ENCODE data around the gene NHLRC1. TPM values are rescaled to one million over a fixed set of nuclear protein-coding genes. Genes with fewer than 3 reads are reported as not detected.
"Not testable (repeated sequence)": the region's sequence is repeated elsewhere in the genome, so short reads cannot be mapped to it uniquely, and the experiment has no call there.

Gene NHLRC1
- total RNA-seq, 4 donors from 2014 or later = 0.54 to 0.93 (median 0.67) TPM

DNA sequence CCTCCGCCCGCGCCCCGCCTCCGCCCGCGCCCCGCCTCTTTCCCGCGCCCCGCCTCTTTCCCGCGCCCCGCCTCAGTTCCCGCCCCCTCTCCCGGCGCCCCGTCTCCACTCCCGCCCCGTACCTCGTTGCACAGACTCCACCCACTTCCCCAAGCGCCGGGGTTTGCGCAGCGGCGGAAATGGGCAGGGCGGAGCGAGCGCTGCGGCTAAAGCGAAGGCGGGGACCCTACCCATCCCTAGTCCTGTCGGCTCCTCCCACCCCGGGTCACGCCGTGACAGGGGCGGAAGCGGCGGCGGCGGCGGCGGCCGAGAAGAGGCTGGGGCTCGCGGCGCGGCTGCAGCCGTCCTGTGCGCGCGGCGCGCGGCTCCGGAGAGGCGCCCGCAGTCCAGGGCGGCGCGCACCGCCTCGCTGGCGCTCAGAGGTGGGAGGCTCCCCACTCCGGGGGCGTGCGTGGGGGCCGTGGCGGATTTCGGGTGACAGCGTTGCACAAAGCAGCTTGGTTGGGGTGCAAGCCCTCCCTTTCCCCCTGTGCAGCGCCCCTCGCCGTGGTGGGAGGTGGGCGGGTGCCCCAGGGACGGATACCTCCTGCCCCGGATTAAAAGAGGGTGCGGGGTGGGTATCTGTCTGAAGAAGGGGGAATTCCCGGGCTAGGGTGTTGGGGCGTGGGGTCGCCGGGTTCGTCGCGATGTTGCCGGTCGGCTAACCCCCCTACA, 32.8 kb upstream of the NHLRC1 start, which contains the start of gene KDM1B:
Gene KDM1B (plus strand): TSS at position 273 of the 714 bp plus-strand sequence. CDS start 4,474 bp downstream, outside the sequence.
- WGBS, 2 donors (ENCODE audit: low coverage in 1 of 2) = 0% methylated on average over 4 of the region's 87 CpGs; no CpG with 5 or more reads in 1 of the 2 donors
- peaks cover 0 to 6% of the 10 kb centered on the region in 2 donors for H3K36me3 ChIP-seq
- no peaks in the 10 kb centered on the region for H3K27me3 ChIP-seq
- peak; percentile 98 for ATAC-seq
- no peaks in the 10 kb centered on the region for H3K9me3 ChIP-seq
- peak within 1 kb of the TSS; percentile 68 to 98 for H3K4me3 ChIP-seq
- H3K4me1 ChIP-seq = peaks cover 0 to 24% (median 4%) of the 10 kb centered on the region in 3 donors
- peak; percentile 33 for TF ChIP-seq POLR2AphosphoS5 (IDR thresholded peaks at IDR 0.05)
- TF ChIP-seq EP300 (IDR thresholded peaks at IDR 0.05) = no peak
- peak; percentile 77 to 87 for TF ChIP-seq POLR2A (IDR thresholded peaks at IDR 0.05)
- TF ChIP-seq, protein P1, sequence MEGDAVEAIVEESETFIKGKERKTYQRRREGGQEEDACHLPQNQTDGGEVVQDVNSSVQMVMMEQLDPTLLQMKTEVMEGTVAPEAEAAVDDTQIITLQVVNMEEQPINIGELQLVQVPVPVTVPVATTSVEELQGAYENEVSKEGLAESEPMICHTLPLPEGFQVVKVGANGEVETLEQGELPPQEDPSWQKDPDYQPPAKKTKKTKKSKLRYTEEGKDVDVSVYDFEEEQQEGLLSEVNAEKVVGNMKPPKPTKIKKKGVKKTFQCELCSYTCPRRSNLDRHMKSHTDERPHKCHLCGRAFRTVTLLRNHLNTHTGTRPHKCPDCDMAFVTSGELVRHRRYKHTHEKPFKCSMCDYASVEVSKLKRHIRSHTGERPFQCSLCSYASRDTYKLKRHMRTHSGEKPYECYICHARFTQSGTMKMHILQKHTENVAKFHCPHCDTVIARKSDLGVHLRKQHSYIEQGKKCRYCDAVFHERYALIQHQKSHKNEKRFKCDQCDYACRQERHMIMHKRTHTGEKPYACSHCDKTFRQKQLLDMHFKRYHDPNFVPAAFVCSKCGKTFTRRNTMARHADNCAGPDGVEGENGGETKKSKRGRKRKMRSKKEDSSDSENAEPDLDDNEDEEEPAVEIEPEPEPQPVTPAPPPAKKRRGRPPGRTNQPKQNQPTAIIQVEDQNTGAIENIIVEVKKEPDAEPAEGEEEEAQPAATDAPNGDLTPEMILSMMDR (IDR thresholded peaks at IDR 0.05) = peak in 1 of 4 experiments; percentile 14
- H3K27ac ChIP-seq = peak within 1 kb of the TSS; percentile 78 to 91 (median 90)

DNA sequence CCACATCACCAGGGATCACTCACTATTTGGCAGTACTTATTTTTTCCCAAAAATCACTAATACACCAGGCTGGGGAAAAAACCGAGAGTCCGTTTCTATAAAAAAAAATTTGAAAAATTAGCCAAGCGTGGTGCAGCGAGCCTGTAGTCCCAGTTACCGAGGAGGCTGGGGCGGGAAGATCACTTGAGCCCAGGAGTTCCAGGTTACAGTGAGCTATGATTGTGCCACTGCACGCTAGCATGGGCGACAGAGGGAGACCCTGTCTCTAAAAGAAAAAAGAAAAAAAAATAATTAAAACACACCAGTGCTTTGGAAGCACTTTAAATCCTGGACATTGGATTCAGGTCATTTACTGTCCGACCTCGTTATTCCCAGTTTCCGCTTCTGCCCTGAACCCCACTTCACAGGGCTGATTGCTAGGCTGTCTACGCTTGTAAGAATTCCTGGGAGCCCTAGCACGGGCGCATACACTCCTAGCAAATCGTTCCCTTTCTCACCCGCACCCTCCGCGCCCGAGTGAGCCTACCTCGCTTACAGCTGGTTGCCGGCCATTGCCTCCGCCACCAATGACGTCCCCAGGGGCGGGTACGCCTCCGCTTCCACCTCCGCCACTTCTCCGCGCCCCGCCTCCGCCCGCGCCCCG, 32.2 kb upstream of the NHLRC1 start, which contains the start of gene TPMT:
Gene TPMT (minus strand): TSS at position 571 of the 643 bp plus-strand sequence. CDS start 5,950 bp downstream, outside the sequence.
- no peaks in the 10 kb centered on the region for H3K36me3 ChIP-seq
- TF ChIP-seq, protein P1 (IDR thresholded peaks at IDR 0.05) = no peak
- no peak for TF ChIP-seq EP300 (IDR thresholded peaks at IDR 0.05)
- peak; percentile 43 to 68 for TF ChIP-seq POLR2A (IDR thresholded peaks at IDR 0.05)
- peak; percentile 78 for TF ChIP-seq POLR2AphosphoS5 (IDR thresholded peaks at IDR 0.05)
- 0 to 1% methylated on average over 16 to 28 of the region's 34 CpGs for WGBS, 2 donors (ENCODE audit: low coverage in 1 of 2)
- peaks cover 0 to 24% (median 4%) of the 10 kb centered on the region in 3 donors for H3K4me1 ChIP-seq
- peak within 1 kb of the TSS; percentile 68 to 98 for H3K4me3 ChIP-seq
- no peak for ATAC-seq
- no peaks in the 10 kb centered on the region for H3K27me3 ChIP-seq
- no peaks in the 10 kb centered on the region for H3K9me3 ChIP-seq
- peak within 1 kb of the TSS; percentile 78 to 91 (median 90) for H3K27ac ChIP-seq

DNA sequence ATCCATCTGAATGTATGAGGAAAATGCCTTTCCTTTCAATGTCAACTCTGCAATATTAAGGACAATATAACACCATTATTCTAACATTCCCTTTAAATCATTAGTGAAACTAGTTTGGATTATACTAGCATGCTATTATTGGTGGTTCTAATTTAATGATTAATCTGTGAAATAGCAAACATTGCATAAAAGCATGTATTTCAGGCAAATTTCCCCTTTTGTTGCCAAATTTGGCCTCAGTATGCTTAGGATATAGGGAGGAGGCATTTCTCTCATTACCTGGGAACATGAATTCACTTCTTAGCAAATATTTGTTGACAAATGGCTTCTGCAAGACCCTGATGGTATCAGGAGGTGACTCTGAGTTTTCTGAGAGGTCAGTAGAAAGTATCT, 30.8 kb upstream of the NHLRC1 start:
- ATAC-seq = no peak

DNA sequence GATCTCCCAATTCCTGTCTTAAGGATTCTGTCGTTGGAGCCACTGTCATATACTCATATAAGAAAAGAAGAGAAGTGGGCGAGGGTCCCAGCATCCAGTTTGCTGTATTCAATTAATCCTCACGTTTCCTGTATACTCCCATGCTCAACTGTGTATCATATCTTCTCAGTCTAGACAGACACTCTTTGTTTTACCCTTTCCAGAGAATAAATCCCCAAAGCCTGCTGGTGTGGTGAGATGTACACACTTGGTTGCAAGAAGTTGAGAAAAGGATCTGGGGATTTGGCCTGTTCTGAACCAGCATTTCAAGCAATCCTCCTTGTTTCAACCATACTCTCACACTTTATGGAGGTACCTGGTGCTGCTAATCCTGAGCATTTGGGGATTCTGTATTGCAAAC, 29.3 kb upstream of the NHLRC1 start:
- 68 to 78% methylated on average over 2 to 3 of the region's 3 CpGs for WGBS, 2 donors (ENCODE audit: low coverage in 1 of 2)
- no peaks in the 10 kb centered on the region for H3K9me3 ChIP-seq
- TF ChIP-seq, protein P1 (IDR thresholded peaks at IDR 0.05) = no peak
- TF ChIP-seq EP300 (IDR thresholded peaks at IDR 0.05) (no peak), POLR2A (IDR thresholded peaks at IDR 0.05) (no peak), POLR2AphosphoS5 (IDR thresholded peaks at IDR 0.05) (no peak)
- no peak for ATAC-seq
- H3K27ac ChIP-seq = no peak overlapping the region
- no peaks in the 10 kb centered on the region for H3K27me3 ChIP-seq
- peaks cover 0 to 24% (median 4%) of the 10 kb centered on the region in 3 donors for H3K4me1 ChIP-seq
- H3K4me3 ChIP-seq = no peak overlapping the region
- H3K36me3 ChIP-seq = peaks cover 0 to 18% of the 10 kb centered on the region in 2 donors

More for the DNA sequence above, 30.8 kb upstream of the NHLRC1 start:
- no peak for TF ChIP-seq POLR2AphosphoS5 (IDR thresholded peaks at IDR 0.05)
- no peak for TF ChIP-seq EP300 (IDR thresholded peaks at IDR 0.05)
- no peak for TF ChIP-seq POLR2A (IDR thresholded peaks at IDR 0.05)
- TF ChIP-seq, protein P1 (IDR thresholded peaks at IDR 0.05) = no peak
- H3K36me3 ChIP-seq = peaks cover 0 to 4% of the 10 kb centered on the region in 2 donors
- peaks cover 0 to 24% (median 4%) of the 10 kb centered on the region in 3 donors for H3K4me1 ChIP-seq
- H3K27me3 ChIP-seq = no peaks in the 10 kb centered on the region
- H3K27ac ChIP-seq = no peak overlapping the region
- no peaks in the 10 kb centered on the region for H3K9me3 ChIP-seq
- H3K4me3 ChIP-seq = no peak overlapping the region

DNA sequence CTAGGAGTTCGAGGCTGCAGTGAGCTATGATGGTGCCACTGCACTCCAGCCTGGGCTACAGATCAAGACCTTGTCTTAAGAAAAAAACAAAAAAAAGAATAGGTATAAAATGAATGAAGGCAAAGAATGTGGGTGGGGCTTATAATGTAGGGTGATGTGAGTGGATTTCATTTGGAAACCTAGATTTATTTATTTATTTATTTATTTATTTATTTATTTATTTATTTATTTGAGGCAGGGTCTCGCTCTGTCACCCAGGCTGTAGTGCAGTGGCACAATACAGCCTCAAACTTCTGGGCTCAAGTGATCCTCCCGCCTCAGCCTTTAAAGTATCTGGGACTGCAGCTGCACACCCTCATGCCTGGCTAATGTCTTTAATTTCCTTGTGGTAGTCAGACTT, 28.9 kb upstream of the NHLRC1 start:
- not testable (repeated sequence) for ATAC-seq
- H3K4me1 ChIP-seq = peaks cover 0 to 21% (median 4%) of the 10 kb centered on the region in 3 donors
- 94 to 100% methylated on average over 2 to 3 of the region's 3 CpGs for WGBS, 2 donors (ENCODE audit: low coverage in 1 of 2)

More for the DNA sequence above, 28.9 kb upstream of the NHLRC1 start:
- not testable (repeated sequence) for H3K9me3 ChIP-seq, H3K27ac ChIP-seq, H3K4me3 ChIP-seq, H3K27me3 ChIP-seq
- peaks cover 0 to 18% of the 10 kb centered on the region in 2 donors for H3K36me3 ChIP-seq

Measured in gastroesophageal sphincter (tissue), 4 donors.